ENCODE data around the gene MDH1B.
A peak's percentile ranks its signal among the peaks of the same experiment; 100 is the strongest.
"Not testable (repeated sequence)": the region's sequence is repeated elsewhere in the genome, so short reads cannot be mapped to it uniquely, and the experiment has no call there.

Gene MDH1B

DNA sequence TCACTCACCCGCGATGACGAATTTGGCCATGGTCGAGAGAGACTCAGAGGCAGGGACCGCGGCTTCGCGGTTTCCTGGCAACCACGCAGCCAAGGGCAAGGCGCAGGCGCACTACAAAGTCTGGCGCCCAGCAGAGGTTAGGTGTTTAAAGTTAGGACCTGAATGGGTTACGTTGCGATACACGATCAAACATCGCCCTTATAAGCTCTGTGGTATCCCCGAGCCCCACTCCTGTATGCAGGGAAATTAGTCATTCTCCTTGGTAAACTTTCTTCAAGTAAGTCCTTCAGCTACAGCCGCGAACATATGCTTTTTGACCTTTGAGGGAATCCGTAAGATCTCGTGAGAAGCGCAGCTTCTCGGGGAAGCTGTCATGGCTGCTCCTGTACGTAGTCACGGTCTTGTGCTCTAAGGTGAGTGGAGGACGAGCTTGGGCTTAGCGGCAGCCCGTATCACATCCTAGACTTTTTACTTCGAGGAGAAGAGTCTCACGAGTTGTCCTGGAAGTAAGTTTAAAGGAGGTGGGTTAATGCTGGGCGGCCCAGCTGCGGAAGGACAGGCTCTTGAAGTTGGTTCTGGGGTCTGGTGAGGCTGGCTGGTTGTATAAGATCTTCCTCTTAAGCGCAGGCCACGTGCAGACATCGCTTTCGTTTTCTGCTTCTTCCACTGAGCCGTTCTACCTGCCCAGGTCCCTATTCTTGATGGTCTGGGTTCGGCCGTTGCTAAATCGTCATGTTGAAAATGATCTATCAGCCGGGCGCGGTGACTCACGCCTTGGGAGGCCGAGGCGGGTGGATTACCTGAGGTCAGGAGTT, at the start of gene MDH1B, which contains the start of gene FASTKD2:
Gene MDH1B (minus strand): TSS at position 87 of the 815 bp plus-strand sequence. CDS start 57 bp downstream, at position 30.
Gene FASTKD2 (plus strand): TSS at position 365 of the 815 bp plus-strand sequence. CDS start 1,088 bp downstream, outside the sequence.
- DNase-seq (ENCODE audit: low read depth): peak; percentile 64

- no peak for DNase-seq (ENCODE audit: low read depth)
These were observed 49.4 kb upstream of the MDH1B start for GRCh38 chr2:206814498-206814897.

DNA sequence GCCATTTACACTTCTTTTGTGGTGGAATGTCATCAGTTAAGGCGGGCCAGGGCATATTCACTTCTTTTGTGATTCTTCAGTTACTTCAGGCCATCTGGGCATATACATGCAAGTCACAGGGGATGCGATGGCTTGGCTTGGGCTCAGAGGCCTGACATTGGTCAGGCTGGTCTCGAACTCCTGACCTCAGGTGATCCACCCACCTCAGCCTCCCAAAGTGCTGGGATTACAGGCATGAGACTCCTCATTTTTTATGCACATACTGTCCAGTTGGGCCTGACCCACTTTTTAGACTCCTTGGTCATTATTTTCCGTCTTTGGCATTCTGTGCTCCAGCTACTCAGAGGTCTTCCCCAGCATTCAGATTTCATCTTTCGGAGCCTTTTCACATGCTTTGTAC, 47.3 kb upstream of the MDH1B start:
- DNase-seq (ENCODE audit: low read depth): not testable (repeated sequence)

GRCh38 chr2:206807624-206808023, 42.5 kb upstream of the MDH1B start:
- DNase-seq (ENCODE audit: low read depth): not testable (repeated sequence)

- DNase-seq (ENCODE audit: low read depth): no peak
These were observed 40.9 kb upstream of the MDH1B start for GRCh38 chr2:206805887-206806607.

DNA sequence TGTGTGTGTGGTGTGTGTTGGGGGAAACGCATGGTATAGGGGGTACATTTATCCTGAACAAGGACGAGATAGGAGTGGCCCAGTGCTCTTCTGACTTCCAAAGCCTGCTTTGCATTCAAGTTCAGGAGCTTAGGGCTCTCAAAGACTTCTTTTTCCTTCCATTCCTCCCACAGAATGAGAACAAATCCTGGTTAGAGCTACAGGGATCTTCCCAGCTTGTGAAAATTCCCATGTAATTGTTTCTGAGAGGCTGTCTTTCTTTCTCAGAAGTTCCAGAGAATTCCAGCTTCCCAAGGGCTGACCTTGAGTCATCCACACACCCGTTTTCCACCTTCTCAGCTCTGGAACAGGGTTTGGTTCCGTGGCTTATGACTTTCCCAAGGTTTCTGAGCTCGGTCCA, 39.2 kb upstream of the MDH1B start:
- no peak for DNase-seq (ENCODE audit: low read depth)

DNA sequence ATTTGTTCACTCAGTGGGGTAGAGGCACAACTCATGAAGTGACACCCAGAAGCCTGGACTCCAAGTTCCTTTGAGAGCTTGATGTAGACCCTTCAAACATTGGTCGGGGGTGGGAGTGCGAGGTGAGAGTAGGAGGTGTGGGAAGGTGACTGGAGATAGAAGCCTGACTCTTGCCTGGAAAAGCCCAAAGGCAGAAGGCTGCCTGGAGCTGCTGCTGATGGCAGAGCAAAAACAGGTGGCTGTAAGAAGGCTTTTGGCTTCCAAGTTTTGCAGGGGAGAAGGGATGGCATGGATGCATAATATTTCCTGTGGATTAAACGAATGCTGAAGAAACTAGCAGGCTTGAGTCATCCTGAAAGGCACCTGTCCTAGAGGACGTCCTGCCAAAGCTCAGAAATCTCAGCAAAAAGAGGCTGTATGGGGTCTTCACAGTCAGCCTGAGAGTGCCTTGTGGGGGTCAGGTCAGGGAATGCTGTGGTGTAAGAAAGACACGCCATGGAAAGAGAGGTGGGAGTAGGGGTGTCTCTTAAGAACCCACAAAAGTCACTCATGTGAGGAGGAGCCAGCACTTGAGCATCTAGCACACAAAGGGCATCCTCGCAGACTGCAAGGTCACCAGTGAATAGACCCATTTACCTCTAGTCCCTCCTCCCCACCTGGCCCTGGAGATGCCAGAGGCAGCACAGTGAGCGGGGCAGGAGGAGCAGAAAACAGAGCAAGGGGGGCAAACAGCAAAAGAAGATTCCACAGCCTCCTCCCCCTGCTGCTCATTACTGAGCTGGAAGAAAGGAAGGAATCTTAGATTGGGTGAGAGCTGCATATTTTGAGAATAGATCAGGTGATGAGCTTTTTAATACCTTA, 37.8 kb upstream of the MDH1B start:
- no peak for DNase-seq (ENCODE audit: low read depth)

DNA sequence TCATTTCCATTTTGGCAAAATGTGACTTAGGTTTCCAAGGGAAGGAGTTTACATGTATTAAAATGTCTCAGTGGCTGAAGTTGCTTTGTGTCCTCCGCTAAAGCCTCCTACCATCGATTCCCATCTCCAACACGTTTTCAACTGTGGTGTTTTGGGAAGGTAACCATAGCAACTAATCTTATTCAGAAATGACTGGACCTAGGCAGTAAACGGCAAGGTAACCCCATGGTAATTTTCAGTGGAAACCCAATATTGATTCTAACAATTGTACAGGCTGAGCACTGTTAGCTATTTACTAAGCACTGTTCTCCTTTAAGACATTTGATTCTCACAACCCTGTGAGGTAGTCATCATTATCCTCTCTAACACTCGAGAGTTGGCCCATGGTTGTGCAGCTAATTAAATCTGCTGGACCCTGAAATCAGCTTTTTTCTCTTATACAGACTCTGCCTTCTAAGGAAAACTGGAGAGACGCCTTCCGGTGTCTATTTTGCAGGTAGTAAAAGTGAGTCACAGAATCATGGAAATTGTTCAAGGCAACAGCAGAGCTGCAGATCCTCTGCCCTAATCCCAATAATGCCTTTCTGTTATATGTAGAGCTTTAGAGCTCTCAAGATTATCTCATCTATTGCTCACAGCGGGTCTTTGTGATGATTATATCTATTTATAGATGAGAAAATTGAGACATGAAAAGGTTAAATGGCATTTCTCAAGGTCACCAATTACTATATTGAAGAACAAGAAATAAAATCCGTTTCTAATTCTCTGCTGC, 36.5 kb upstream of the MDH1B start:
- DNase-seq (ENCODE audit: low read depth): no peak

DNA sequence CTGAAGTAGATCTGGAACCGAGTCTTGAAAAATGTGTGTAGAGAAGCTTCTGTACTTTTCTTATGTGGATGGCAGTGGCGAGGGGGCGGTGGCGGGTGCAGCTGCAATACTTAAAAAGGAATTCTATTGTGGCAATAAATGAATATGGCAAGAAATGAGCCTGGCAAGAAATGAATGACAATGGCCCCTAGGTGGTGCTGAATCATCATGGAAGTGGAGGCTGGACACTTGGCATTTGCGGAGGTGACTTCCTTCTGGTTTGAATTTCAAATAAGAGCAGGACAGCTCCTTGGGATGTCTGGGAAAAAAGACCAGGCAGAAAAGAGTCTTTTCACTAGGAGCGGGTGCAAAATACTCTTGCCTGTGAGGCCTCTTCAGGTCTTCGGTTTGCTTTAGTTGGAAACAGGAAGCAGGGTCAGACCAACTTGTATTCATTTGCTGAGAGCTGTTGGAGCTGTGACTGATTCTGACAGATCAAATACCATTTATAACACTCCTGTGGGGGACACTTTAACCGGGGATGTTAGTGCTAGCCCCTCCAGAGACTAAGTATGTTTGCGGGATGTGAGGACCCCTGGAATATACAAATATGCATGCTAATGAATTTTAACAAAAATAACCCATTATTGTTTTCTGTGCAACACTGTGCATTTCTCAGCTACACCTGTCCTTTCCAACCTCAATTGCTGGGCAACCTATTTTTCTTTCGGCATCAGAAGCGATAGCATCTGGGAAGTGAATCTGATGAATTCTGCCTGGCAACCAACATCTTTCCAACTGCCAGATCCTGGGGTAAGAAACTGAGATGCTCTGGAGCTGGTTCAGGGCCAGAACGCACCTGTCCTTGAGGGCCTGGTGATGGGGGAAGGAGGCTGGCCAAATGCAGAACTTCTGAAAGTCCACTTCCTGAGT, 35.6 kb upstream of the MDH1B start:
- peak; percentile 14 for DNase-seq (ENCODE audit: low read depth)

DNA sequence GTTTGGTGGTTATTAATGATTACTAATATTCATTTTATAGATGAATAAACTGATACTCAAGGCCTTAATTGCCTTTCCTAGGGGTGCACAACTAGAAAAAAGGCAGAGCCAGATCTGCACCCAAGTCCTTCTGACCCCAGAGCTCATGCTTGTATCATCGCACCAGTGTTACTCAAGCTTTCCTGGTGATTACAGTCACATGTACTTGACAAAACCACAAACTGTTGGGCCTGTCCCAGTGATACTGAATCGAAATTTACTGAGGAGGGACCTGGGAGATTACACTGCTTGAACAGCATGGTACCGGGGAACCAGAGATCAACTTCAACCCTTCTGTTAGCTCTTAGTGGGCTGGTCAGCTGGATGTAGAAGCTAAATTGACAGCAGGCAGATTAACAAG, 34.0 kb upstream of the MDH1B start:
- DNase-seq (ENCODE audit: low read depth): no peak

DNA sequence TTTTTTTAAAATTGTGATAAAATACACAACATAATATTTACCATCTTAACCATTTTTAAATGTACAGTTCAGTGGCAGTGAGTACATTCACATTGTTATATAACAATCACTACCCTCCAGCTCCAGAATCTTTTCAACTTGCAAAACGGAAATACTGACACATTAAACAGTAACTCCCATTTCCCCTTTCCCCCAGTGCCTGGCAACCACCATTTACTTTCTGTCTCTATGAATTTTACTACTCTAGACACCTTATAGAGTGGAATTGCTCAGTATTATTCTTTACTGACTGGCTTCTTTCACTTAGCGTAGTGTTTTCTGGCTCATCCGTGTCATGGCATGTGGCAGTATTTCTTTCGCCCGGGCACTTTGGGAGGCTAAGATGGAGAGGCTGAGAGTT, 32.9 kb upstream of the MDH1B start:
- no peak for DNase-seq (ENCODE audit: low read depth)

DNA sequence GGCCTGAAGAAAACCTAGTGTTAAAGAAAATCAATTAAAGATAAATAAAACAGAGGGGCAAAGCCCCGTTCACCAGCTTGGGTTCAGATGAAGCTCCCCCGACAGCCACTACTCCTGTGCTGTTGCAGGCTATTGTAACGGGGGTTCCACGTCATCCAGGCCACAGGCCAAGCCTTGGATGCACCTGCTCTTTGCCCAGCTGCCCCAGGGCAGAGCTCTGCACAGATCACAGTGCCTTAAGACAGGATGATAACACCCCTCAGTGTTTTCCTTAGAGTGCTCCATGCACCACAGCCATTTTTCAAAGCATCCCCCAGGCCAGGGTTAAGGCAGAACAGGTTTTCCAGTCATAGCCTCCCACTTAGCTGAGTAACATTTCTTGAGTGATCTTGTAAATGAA, 32.2 kb upstream of the MDH1B start:
- DNase-seq (ENCODE audit: low read depth): no peak

DNA sequence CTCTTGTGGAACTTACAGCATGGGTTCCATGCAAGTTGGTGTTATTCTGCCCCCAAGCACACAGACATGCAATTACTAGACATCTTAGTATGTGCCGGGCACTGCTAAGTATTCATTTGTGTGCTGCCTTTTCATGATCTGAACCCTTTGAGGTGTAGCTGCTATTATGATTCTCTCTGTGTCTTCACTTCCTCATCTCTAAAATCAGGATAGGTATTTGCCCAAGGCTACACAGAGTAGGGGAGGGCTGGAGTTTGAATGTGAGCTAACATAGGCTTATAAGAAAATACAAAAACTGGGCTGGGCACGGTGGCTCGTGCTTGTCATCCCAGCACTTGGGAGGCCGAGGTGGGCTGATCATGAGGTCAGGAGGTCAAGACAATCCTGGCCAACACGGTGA, 27.5 kb upstream of the MDH1B start:
- DNase-seq (ENCODE audit: low read depth): no peak

DNA sequence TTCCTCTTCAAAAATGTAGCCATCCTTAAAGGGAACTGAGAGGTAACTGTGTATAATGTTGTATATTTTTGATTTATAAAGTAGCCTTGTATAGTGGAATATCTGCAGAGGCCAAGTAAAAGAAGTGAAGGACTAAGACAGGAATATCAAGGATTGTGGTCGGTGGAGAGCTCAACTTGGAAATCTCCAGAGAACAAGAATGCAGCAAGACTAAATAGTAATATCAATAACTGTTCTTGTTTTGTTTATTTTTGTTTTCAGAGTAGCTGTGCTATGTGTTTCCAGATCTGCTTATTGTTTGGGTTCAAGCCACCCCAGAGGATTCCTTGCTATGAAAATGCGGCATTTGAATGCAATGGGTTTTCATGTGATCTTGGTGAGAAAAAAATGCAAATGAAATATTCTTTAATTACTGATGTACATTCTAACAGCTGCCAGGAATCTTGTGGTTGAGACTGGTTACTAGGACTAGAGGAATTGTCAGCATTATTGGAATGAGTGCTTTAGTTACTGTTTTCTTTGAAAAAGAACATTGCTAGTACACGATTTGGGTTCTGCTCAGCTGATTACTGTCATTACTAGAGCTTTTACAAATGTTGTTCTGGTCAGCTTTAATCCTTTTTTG, 25.3 kb upstream of the MDH1B start:
- no peak for DNase-seq (ENCODE audit: low read depth)

- no peak for DNase-seq (ENCODE audit: low read depth)
These were observed 19.6 kb upstream of the MDH1B start for GRCh38 chr2:206784559-206785353.

DNA sequence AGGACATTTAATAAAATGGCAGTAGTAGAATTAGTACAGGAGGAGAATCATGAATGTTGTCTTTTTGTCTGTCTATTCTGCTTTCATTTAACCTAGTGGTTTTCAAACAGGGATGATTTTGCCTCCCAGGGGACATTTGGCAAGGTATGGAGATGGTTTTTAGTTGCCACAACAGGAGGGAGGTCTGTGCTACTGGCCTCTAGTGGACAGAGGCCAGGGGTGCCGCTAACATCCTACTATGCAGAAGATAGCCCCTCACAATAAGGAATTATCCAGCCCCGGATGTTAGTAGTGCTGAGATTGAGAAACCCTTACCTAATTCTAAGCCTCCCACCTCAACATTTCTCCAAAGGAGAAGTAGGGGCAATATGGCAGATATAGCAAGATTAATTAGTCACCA, 18.6 kb upstream of the MDH1B start:
- no peak for DNase-seq (ENCODE audit: low read depth)

- DNase-seq (ENCODE audit: low read depth): no peak
These were observed 15.5 kb upstream of the MDH1B start for GRCh38 chr2:206780671-206781070.

GRCh38 chr2:206776432-206776831, 11.3 kb upstream of the MDH1B start:
- DNase-seq (ENCODE audit: low read depth): no peak

DNA sequence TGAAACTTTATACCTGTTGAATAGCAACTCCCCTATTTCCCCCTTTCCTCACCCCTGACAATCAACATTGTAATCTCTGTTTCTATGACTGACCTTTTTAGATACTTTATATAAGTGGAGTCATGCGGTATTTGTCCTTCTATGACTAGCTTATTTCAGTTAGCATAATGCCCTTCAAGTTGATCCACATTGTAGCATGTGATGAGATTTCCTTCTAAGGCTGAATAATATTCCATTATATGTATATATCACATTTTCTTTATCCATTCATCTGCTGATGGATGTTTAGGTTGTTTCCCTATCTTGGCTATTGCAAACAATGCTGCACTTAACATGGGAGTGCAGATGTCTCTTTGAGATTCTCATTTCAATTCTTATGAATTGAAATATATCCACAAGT, 9.7 kb upstream of the MDH1B start:
- no peak for DNase-seq (ENCODE audit: low read depth)
